HG03064 (cell line): Measurements from ENCODE around the gene PMAIP1.
"Not testable (repeated sequence)": the region's sequence is repeated elsewhere in the genome, so short reads cannot be mapped to it uniquely, and the experiment has no call there.

Source experiments
- ATAC-seq: cut with Tn5 transposase; IDR thresholded peaks from one replicate; pipeline ENCODE4 v1.9.1; 2021; ENCODE audit warnings: low read depth; ENCODE audit not compliant: unreplicated experiment

PMAIP1 gene

DNA sequence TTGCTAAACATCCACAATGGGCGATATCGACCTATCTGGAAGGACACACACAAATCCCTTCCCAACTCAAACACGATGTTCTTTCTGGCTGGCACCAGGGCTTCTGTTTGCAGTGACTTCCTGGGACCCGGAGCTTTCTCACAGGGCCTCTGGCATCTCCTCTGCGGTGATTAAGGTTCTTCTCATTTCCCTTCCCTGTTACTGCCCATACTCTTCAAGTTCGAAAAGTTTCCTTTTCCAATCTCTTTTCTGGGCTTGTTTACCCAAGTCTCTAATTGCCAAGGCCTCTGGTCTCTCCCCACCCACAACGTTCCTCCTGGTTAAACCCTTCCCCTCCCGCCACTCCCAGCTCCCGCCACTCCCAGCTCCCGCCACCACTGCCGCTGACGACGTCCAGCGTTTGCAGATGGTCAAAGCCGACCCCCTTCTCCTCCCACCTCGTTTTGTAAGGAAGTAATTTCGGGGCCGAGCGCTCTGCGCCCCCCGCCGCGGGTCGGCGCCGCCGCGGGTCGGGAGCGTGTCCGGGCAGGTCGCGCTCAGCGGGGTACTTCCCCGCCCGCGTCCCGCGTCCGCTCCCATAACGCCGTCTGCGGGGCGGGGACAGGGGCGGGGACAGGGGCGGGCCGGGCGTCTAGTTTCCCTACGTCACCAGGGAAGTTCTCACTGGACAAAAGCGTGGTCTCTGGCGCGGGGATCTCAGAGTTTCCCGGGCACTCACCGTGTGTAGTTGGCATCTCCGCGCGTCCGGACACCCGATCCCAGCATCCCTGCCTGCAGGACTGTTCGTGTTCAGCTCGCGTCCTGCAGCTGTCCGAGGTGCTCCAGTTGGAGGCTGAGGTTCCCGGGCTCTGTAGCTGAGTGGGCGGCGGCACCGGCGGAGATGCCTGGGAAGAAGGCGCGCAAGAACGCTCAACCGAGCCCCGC, at the start of gene PMAIP1:
Gene PMAIP1, plus strand, starts transcription at position 699 of the 924 bp plus-strand sequence. Its CDS starts 182 bp downstream, at position 881.
- ATAC-seq = peak; percentile 67

DNA sequence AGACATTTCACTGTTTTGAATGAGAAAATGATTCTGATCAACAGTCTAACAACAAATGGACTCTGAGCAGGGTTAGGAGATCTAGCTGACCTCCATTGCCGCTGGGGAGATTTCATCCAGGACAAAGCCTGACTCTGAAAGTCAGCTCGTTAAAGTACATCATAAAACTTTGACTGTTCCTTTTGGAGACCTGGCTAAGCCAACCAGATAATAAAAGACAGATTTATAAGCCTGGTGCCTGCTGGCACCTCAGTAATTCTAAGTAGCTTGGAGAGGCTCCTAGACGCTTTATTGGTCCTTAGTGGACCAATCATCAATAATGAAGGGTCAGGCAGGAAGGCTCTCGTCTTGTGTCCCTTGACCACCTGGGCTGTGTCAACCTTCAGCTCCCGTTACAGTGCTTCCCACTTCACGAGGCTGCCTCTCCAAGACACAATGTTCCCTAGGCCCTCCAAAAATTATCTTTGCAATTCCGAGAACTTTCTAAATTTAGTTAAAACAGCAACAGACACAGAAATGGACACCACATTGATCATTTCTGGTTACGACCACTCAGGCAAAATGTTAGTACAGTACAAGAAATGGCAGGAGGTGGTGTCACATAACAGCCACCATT, 47.9 kb upstream of the PMAIP1 start:
- ATAC-seq = no peak

DNA sequence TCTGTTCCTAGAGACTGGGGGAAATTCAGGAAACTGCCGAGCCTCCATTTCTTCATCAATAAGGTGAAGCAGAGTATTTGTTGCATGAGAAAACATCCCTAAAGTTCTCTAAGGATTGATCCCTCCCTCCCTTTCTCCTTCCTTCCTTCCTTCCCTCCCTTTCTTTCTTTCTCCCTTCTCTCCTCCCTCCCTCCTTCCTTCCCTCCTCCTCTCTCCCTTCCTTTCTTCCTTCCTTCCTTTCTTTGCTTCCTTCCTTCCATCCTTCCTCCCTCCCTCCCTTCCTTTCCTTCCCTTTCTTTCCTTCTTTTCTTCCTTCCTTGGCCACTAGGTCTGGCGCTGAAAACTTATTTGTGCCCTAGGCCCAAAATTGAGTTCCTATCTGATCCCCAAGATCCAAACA, 47.2 kb upstream of the PMAIP1 start:
- no peak for ATAC-seq

DNA sequence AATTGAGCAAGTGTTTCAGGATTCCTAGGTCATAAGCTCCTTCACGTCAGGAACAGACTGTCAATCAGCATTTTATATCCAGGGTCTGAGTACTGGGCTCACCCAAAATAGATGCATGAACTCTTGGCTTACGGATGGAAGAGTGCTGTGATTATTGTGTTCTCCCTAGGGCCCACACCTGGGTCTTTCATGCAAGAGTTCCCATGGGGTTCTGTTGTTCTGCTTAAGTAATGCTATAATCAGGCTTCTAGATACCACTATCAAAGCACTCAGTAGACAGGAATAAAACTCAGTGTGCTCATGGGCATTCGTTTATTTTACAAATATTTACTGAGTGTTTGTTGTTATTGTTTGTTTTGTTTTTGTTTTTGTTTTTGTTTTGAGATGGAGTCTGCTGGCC, 46.4 kb upstream of the PMAIP1 start:
- ATAC-seq = no peak

DNA sequence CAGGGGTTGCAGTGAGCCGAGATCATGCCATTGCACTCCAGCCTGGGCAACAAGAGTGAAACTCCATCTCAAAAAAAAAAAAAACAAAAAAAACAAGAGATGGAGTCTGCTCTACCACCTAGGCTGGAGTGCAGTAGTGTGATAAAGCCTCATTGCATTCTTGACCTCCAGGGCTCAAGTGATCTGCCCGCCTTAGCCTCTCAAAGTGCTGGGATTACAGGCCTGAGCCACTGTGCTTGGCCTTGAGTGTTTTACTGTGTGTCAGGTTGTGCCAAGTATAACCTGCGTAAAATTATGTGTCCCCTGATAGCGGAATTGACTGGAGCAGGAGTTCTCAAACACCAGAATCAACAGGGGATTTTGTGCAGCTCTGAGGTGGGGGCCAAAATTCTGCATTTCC, 45.8 kb upstream of the PMAIP1 start:
- ATAC-seq = not testable (repeated sequence)

DNA sequence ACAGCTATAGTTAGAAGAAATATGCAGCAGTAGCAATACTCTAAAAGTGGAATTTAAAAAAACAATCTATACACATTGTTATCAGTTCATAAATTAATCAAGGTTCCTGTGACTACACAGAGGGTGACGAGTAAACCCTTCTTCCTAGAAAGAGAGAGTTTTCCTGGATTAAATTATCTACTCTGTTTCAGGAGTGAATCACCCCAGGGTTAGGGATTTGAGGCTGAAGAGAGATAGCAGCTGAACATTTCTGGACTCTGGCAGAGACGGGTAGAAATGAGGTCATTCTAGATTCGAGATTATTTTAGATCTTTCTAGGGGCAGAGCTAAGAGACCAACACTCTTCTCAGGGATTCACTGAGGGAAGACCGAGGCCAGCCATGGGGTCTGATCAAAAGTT, 38.8 kb upstream of the PMAIP1 start:
- ATAC-seq = no peak

DNA sequence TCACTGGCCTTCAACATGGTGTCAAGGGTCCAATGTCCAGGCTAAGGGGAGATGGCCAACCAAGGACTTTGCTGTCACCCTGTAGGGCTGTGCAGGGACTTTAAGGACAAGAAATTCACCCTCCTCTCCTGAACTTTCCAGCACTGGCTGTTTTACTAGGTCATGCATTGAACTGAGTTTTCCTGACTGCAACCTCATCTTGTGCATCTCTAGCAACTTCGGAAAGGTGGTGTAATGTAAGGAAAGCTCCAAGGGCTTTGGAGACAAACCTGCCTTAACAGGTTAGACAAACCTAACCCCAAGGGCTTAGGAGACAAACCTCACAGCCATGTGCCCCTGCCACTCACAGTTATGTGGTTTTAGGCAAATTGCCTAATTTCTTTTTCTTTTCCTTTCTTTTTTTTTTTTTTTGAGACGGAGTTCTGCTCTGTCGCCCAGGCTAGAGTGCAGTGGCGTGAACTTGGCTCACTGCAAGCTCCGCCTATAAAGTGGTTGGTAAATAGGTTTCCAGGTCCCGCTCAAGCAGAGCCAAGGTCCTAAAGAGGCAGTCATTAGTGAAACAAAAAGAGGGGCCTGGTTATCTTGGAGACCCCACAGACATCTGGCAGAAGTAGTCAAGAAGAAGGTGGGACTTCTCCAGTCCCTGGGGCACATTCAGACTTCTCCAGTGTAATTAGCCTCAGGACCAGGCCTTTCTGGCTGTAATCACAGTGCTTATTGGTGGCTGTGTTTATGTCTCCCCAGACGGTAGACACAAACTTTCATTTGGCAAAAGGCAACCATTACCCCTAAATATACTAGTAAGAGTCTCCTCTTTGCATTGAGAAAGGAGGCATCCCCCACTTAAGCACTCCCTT, 37.6 kb upstream of the PMAIP1 start:
- ATAC-seq = peak; percentile 81

DNA sequence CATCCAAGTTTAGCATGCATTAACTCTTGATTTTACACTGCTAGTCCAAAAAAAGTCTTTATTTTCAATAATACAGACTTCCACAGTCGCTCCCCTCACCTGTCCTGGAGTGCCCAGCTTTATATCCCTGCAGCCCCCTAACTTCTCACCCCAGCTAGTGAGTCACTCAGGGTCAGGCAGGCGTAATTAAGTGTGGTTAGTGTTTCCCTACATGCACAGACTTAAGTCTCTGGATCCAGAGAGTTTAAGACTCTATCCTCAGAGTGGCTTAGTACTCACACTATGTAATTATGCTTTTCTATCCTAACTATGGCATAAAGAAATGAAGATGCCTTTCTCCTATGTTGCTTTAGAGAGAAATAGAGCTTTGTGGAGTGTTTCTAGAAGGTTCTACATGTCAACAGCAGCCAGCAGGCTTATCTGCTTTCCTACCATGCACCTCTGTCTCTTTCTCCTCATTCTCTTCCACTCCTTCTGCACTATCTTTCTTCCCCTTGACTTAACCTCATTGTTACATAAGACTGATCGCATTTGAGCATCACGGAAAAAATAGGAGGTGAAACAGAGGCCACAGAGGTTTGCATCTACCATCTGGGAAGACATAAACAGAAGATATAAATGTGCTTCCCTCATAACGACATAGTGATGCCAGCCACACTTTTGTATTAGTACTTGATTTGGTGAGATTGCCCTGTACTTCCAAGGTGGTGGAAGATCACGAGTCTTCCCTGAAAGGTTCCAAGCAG, 34.4 kb upstream of the PMAIP1 start:
- no peak for ATAC-seq

DNA sequence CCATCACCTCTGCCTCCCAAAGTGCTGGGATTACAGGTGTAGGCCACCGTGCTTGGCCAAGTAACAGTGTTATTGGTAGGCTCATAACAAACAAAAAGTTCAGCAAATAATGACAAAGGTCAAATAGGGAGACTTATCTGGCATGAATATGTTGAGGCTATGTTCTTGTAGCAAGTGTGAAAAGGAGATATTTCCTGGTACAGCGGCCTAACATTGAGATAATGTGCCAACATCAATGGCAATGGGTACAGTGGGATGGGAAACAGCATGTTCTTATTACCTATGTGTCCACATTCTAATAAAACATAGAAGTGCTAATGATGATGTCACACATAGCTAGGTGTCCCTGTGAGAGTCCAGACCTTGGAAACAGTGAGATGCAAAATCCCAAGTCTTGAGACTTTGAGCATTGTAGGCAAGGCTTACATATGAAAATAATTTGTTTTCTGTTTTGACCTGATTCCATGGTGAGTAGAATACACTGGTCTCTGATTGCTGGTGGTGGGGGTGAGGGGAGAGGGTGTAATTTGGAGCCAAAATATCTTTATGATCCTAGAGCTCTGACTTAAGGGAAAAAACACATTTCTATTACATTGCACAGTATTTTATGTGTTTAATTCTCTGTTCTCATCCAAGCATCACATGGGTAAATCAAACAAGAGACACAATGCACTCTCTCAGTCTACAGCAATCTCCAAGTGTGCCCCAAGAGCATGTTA, 33.1 kb upstream of the PMAIP1 start:
- ATAC-seq = no peak

DNA sequence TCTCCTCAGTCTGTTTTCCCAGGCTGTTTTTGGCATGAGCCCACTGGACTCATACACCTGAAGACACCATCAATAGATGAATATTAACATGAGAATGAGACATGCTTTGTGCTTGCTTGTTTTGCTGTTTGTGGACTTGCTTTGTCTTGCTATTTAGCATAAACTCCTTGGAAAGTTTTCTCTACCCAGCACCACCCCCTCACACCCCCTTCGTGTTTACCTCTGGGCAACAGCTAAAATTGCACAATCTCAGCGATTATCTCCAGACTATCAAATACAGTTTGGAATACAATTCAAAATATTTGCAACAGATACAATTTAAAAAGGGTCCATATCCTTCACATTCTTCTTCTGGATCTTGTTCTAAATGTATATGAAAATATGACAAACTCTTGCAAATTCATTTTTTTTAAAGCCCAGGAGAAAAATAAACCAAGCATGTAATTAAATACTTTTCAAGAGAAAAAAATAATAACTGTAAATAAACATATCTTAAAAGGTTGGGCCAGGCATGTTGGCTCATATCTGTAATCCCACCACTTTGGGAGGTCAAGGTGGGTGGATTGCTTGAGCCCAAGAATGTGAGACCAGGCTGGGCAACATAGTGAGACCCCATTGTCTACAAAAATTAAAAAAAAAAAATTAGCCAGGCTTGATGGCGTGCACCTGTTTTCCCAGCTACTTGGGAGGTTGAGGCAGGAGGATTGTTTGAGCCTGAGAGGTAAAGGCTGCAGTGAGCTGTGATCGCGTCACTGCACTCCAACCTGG, 32.3 kb upstream of the PMAIP1 start:
- ATAC-seq = no peak

DNA sequence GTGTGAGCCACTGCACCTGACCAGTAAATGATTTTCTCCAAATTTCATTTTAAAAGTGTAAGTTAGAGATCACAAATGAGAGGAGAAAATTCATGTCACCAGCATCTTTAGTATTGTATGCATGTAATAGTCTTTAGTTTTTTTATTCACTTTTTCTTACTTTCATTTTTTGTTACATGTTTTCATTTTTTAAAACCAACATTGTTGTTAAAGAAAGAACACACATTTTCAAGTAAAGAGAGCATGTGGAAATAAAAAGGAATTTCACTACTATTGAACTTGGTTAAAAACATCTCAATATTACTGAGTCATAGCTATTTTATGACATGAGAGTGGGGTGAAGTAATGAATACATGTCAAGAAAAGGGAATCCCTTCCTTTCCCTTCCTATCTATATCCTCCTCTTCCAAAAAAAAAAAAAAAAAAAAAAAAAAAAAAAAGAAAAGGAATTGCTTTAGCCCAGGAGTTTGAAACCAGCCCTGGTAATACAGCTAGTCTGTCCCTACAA, 29.1 kb upstream of the PMAIP1 start:
- ATAC-seq = no peak

DNA sequence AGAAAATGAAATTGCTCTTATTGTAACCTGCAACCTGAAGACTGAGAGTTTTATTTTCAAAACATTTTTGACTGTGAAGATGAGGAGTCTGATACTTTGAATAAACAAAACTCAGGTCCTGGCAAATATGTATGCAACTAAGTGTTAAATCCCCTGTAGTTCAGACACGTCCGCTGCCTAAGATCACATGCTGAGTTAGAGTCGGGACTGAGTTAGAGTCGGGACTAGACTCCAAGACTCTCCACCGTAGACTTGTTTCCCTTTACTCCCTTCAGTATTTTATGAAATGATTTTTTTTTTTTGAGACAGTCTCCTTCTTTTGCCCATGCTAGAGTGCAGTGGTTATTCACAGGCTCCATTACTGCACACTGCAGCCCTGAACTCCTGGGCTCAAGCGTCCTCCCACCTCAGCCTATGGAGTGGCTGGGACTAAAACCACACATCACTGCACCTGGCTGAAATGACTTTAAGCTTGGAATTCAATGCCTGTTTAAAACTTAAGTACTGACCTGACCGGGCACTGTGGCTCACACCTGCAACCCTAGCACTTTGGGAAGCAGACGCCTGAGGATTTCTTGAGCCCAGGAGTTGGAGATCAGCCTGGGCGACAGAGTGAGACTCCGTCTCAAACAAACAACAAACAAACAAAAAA, 28.0 kb upstream of the PMAIP1 start:
- ATAC-seq = no peak

DNA sequence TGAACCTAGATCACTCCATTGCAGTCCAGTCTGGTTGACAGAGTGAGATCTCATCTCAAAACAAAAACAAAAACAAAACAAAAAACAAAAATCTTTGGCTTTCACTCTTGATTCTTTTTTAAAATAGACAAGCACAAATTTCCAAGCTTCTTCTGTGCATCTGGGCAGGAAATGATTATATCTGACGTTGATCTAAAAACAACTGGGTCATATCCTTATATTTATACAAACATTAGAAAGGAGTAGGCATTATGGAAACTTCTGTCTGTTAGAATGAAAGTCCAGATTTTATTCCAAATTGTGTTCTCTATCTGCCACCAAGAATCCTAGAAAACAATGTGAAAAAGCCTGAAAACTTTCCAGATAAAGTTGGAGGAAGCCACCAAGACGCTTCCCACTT, 26.2 kb upstream of the PMAIP1 start:
- ATAC-seq = no peak

DNA sequence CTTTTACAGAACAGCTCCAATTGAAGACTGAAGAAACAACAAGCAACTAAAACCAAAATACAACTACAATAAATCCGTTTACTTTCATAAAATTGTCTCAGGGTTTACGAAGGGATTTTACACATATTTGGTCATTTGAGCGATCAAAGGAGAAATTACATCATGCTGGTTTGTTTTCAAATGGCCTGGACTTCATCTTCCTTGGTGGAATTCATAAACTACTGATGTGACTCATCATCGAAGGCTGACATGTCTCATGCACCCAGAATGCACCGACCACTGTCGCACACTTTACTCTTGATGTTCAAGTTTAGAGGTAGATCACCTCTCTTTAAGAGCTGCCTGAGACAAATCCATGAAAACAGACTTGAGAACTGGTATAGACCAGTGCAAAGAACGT, 25.6 kb upstream of the PMAIP1 start:
- no peak for ATAC-seq

DNA sequence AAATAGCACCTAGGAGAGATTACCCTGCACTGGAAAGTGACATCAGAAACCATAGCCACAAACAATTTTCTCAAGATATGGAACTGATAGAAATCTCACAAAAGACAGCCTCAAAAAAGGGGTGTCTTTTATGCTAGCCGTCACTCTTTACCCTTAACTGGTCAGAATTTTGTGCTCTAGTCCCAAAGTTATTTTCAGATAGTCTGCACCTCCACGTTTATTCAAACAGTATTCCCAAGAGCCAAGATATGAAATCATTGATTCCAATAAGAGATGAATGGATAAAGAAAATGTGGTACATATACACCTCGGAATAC, 23.5 kb upstream of the PMAIP1 start:
- ATAC-seq = peak; percentile 73

DNA sequence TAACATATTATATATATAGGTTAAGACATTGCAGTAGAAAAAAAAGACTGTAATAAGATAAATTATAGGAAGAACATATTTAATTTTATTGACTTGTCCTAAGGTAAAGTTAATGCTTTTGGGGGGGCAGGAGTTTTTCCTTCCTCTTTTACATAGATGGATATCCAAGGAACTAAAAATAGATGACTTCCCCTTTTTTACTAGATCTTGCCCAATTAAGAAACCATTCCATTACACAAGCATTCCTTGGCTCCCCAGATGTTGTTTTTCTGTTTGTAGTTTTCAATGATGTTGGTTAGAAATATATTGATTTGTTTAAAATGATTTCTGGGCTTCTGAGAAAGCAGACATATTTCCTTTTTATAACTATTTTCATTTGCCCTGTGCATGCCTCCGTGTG, 22.4 kb upstream of the PMAIP1 start:
- no peak for ATAC-seq

DNA sequence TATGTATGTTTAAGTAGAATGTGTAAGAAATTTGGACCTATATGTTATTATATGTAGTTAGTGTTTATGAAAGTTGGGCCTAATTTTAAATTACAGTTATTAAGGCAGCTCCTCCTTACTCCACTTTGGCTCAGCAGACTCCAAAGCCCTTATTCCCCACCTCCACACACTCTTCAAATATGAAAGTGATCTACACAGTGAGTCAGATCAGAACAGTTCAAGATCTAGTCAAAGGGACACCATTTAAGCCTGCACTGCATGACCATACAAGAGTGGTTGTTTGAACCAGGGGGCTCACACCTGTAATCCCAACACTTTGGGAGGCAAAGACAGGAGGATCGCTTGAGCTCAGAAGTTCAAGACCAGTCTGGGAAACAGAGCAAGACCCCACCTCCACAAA, 21.2 kb upstream of the PMAIP1 start:
- no peak for ATAC-seq
